ENCODE data around the gene RIMKLB. TPM values are rescaled to one million over a fixed set of nuclear protein-coding genes. Genes with fewer than 3 reads are reported as not detected.
"Not testable (repeated sequence)": the region's sequence is repeated elsewhere in the genome, so short reads cannot be mapped to it uniquely, and the experiment has no call there.

RIMKLB gene
- total and polyA plus RNA-seq, 10 of the 15 experiments (the other 5 are each of a cell fraction or from before 2014, with no cell fraction given) = 0.15 to 0.83 (median 0.46) TPM

- SMC1A ChIA-PET (ENCODE audit: uncharacterized antibody, unreplicated experiment); in situ Hi-C loops (cut with MboI); H2AFZ ChIP-seq (ENCODE audit: control insufficient read depth, low read depth, low read length); H3K79me2 ChIP-seq (ENCODE audit: control insufficient read depth, insufficient read depth, low read length); H3K27me3 ChIP-seq (replicated peaks in 1 of 2; ENCODE audit: control insufficient read depth in 2 of 2, insufficient read depth in 2 of 2, low read length in 1 of 2); H3K4me2 ChIP-seq (ENCODE audit: control insufficient read depth, insufficient read depth); CTCF ChIA-PET; POLR2A ChIA-PET; RAD21 ChIA-PET (ENCODE audit: unreplicated experiment); H3K36me3 ChIP-seq (ENCODE audit: control insufficient read depth in 2 of 2, insufficient read depth in 2 of 2, low read length in 1 of 2); intact Hi-C loops (cut with micrococcal nuclease; ENCODE audit: unreplicated experiment); H3K27ac ChIP-seq (ENCODE audit: control insufficient read depth, insufficient read depth); BruUV-seq (replicated peaks); H4K20me1 ChIP-seq (ENCODE audit: control insufficient read depth, insufficient read depth); H3K4me1 ChIP-seq (ENCODE audit: control insufficient read depth, insufficient read depth, low read length); ATAC-seq; H3K9me3 ChIP-seq (replicated peaks; ENCODE audit: control insufficient read depth, insufficient read depth, low read length); H3K9ac ChIP-seq (ENCODE audit: control insufficient read depth, insufficient read depth, low read length); DNase-seq (ENCODE audit: low read depth, low spot score); FAIRE-seq; H3K4me3 ChIP-seq: not testable (repeated sequence)
- 83% methylated on average over 4 of the region's 4 CpGs for WGBS (ENCODE audit: insufficient coverage, insufficient replicate concordance, low lambda C conversion rate, missing lambda C conversion rate)
These were observed 95.4 kb downstream of the RIMKLB start for GRCh38 chr12:8793226-8793625.

- WGBS (ENCODE audit: insufficient coverage, insufficient replicate concordance, low lambda C conversion rate, missing lambda C conversion rate) = 74% methylated on average over 21 of the region's 21 CpGs
- intact Hi-C loops (cut with micrococcal nuclease; ENCODE audit: unreplicated experiment); in situ Hi-C loops (cut with MboI); CTCF ChIA-PET; H3K36me3 ChIP-seq (ENCODE audit: control insufficient read depth in 2 of 2, insufficient read depth in 2 of 2, low read length in 1 of 2); H4K20me1 ChIP-seq (ENCODE audit: control insufficient read depth, insufficient read depth); H3K27me3 ChIP-seq (replicated peaks in 1 of 2; ENCODE audit: control insufficient read depth in 2 of 2, insufficient read depth in 2 of 2, low read length in 1 of 2); SMC1A ChIA-PET (ENCODE audit: uncharacterized antibody, unreplicated experiment); H3K4me3 ChIP-seq; BruUV-seq (replicated peaks); H3K4me2 ChIP-seq (ENCODE audit: control insufficient read depth, insufficient read depth); DNase-seq (ENCODE audit: low read depth, low spot score); POLR2A ChIA-PET; H3K4me1 ChIP-seq (ENCODE audit: control insufficient read depth, insufficient read depth, low read length); FAIRE-seq; RAD21 ChIA-PET (ENCODE audit: unreplicated experiment); H3K27ac ChIP-seq (ENCODE audit: control insufficient read depth, insufficient read depth); H3K9ac ChIP-seq (ENCODE audit: control insufficient read depth, insufficient read depth, low read length); H3K79me2 ChIP-seq (ENCODE audit: control insufficient read depth, insufficient read depth, low read length); H2AFZ ChIP-seq (ENCODE audit: control insufficient read depth, low read depth, low read length); ATAC-seq; H3K9me3 ChIP-seq (replicated peaks; ENCODE audit: control insufficient read depth, insufficient read depth, low read length): not testable (repeated sequence)
These were observed 96.8 kb downstream of the RIMKLB start for GRCh38 chr12:8794611-8795010.
